Measurements from ENCODE around the gene ATG7. TPM values are rescaled to one million over a fixed set of nuclear protein-coding genes. Genes with fewer than 3 reads are reported as not detected.

The ATG7 gene
- total RNA-seq (2022; extraction: Qiagen RNA extraction): 14.6 to 21.9 TPM (median 15.8 TPM) in 5 replicates

GRCh38 chr3:11271986-11272904 is at the start of gene ATG7:
Gene ATG7 (plus strand): TSS chr3:11272397. CDS start chr3:11298696, 26,299 bp downstream.

Other genes with a start within 250 kb of the ATG7 start
- gene HRH1, start 117.9 kb upstream of the ATG7 start, total RNA-seq (2022; extraction: Qiagen RNA extraction): 6.4 to 7.3 TPM (median 6.9 TPM) in 5 replicates